Measurements from ENCODE around the gene MAP1LC3C. TPM values are rescaled to one million over a fixed set of nuclear protein-coding genes. Genes with fewer than 3 reads are reported as not detected.

Gene MAP1LC3C
- total and polyA plus RNA-seq, 2 experiments from 2014 or later, result 0.36 TPM; not detected in 1

- Histone ChIP-seq H3K4me1 (ENCODE audit: insufficient read depth) (peaks cover 8% of the 10 kb centered on the region), H3F3A (ENCODE audit: insufficient read depth) (no peaks in the 10 kb centered on the region), H3K79me2 (ENCODE audit: insufficient read depth) (no peaks in the 10 kb centered on the region), H3K36me3 (ENCODE audit: low read depth) (no peaks in the 10 kb centered on the region), H3K27ac (no peak overlapping the region), H3K9me3 (ENCODE audit: low read depth) (no peaks in the 10 kb centered on the region), H3K27me3 (replicated peaks; ENCODE audit: insufficient read depth) (no peaks in the 10 kb centered on the region), H3K4me2 (ENCODE audit: unreplicated experiment) (no peak overlapping the region), H4K20me1 (ENCODE audit: insufficient read depth) (no peaks in the 10 kb centered on the region), H3K9ac (no peak overlapping the region), H3K4me3 (no peak overlapping the region), H3K9me2 (ENCODE audit: insufficient read depth) (no peaks in the 10 kb centered on the region), H2AFZ (no peak overlapping the region)
- in situ Hi-C loops (cut with MboI), result no loop called here
- WGBS, 2 experiments (ENCODE audit: low coverage in 1 of 2, low lambda C conversion rate in 2 of 2, missing lambda C conversion rate in 2 of 2), result 25 to 33% methylated on average over 6 of the region's 6 CpGs
- TF ChIP-seq EZH2 (IDR thresholded peaks at IDR 0.05; ENCODE audit: insufficient read depth, poor library complexity, severe bottlenecking) (no peak), EZH2phosphoT487 (IDR thresholded peaks at IDR 0.05; ENCODE audit: insufficient read depth, low read depth) (no peak)
- DNase-seq, result peak; percentile 45
Measured at GRCh38 chr1:241972703-241973369, 26.1 kb downstream of the MAP1LC3C start.

- Histone ChIP-seq H3K27ac (no peak overlapping the region), H3K9me3 (ENCODE audit: low read depth) (no peaks in the 10 kb centered on the region), H3K4me3 (no peak overlapping the region), H4K20me1 (ENCODE audit: insufficient read depth) (no peaks in the 10 kb centered on the region), H3K36me3 (ENCODE audit: low read depth) (no peaks in the 10 kb centered on the region), H3K4me1 (ENCODE audit: insufficient read depth) (peaks cover 8% of the 10 kb centered on the region), H3K4me2 (ENCODE audit: unreplicated experiment) (no peak overlapping the region), H3F3A (ENCODE audit: insufficient read depth) (no peaks in the 10 kb centered on the region), H2AFZ (no peak overlapping the region), H3K9ac (no peak overlapping the region), H3K27me3 (replicated peaks; ENCODE audit: insufficient read depth) (no peaks in the 10 kb centered on the region), H3K9me2 (ENCODE audit: insufficient read depth) (no peaks in the 10 kb centered on the region), H3K79me2 (ENCODE audit: insufficient read depth) (no peaks in the 10 kb centered on the region)
- WGBS, 2 experiments (ENCODE audit: low coverage in 1 of 2, low lambda C conversion rate in 2 of 2, missing lambda C conversion rate in 2 of 2), result 22 to 23% methylated on average over 4 of the region's 4 CpGs
- in situ Hi-C loops (cut with MboI), result no loop called here
- no peak for DNase-seq
- no peak for TF ChIP-seq EZH2 (IDR thresholded peaks at IDR 0.05; ENCODE audit: insufficient read depth, poor library complexity, severe bottlenecking)
Measured at GRCh38 chr1:241968611-241969010, 30.3 kb downstream of the MAP1LC3C start.

DNA sequence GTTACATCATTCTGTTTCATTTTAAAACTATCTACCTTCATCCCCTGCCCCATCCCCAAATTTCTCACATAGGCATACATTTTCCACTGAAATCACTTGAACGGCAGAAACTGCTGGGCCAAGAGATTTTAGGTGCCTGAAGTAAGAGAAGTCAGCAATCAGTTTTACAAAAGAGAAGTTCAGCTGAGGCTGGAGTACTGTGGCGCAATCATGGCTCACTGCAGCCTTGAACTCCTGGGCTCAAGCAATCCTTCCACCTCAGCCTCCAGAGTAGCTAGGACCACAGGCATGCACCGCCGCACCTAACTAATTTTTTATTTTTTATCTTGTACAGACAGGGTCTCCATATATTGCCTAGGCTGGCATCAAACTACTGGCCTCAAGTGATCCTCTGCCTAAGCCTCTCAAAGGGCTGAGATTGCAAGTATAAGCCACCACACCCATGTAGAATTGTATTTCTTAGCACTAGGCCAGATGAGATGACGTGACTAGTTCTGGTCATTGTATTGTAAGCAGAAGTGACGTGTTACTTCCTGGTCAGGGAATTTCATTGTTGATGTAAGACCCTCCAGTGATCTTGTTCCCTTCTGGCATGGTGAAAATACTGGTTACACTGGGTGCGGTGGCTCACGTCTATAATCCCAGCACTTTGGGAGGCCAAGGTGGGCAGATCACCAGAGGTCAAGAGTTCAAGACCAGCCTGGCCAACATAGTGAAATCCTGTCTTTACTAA is 34.2 kb downstream of the MAP1LC3C start:
- in situ Hi-C loops (cut with MboI), result no loop called here

DNA sequence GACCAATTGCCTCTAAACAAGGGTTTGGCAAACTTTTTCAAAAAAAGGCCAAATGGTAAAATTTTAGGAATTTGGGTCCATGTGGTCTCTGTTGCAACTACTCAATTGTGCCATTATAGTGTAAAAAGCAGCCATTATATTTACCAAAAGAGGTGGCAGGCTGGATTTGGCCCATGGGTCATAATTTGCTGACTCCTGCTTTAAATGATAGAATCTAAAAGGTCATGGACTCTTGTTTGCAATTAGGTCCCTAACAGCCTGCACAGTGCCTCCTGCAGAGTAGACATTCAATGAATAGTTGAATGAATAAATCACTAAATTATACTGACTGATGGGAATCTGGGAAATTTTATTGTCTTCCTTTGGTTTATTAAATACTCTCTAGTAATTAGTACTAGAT is 35.2 kb downstream of the MAP1LC3C start:
- Histone ChIP-seq H4K20me1 (ENCODE audit: insufficient read depth) (no peaks in the 10 kb centered on the region), H3K9ac (no peak overlapping the region), H3K36me3 (ENCODE audit: low read depth) (no peaks in the 10 kb centered on the region), H3F3A (ENCODE audit: insufficient read depth) (no peaks in the 10 kb centered on the region), H3K27me3 (replicated peaks; ENCODE audit: insufficient read depth) (no peaks in the 10 kb centered on the region), H3K4me3 (no peak overlapping the region), H3K4me1 (ENCODE audit: insufficient read depth) (no peaks in the 10 kb centered on the region), H3K9me3 (ENCODE audit: low read depth) (no peaks in the 10 kb centered on the region), H3K9me2 (ENCODE audit: insufficient read depth) (no peaks in the 10 kb centered on the region), H3K79me2 (ENCODE audit: insufficient read depth) (no peaks in the 10 kb centered on the region), H3K27ac (no peak overlapping the region), H3K4me2 (ENCODE audit: unreplicated experiment) (no peak overlapping the region), H2AFZ (no peak overlapping the region)
- in situ Hi-C loops (cut with MboI), result no loop called here
- TF ChIP-seq EZH2phosphoT487 (IDR thresholded peaks at IDR 0.05; ENCODE audit: insufficient read depth, low read depth) (no peak), EZH2 (IDR thresholded peaks at IDR 0.05; ENCODE audit: insufficient read depth, poor library complexity, severe bottlenecking) (no peak)
- no peak for DNase-seq

More for the DNA sequence above, 34.2 kb downstream of the MAP1LC3C start:
- DNase-seq, result no peak
- H3K79me2 ChIP-seq (ENCODE audit: insufficient read depth), result no peaks in the 10 kb centered on the region
- no peaks in the 10 kb centered on the region for H3F3A ChIP-seq (ENCODE audit: insufficient read depth)
- no peak overlapping the region for H3K4me3 ChIP-seq
- no peak overlapping the region for H2AFZ ChIP-seq
- H3K9me2 ChIP-seq (ENCODE audit: insufficient read depth), result no peaks in the 10 kb centered on the region
- H4K20me1 ChIP-seq (ENCODE audit: insufficient read depth), result no peaks in the 10 kb centered on the region
- TF ChIP-seq EZH2 (IDR thresholded peaks at IDR 0.05; ENCODE audit: insufficient read depth, poor library complexity, severe bottlenecking) (no peak), EZH2phosphoT487 (IDR thresholded peaks at IDR 0.05; ENCODE audit: insufficient read depth, low read depth) (no peak)
- H3K36me3 ChIP-seq (ENCODE audit: low read depth), result no peaks in the 10 kb centered on the region
- no peak overlapping the region for H3K9ac ChIP-seq
- no peaks in the 10 kb centered on the region for H3K4me1 ChIP-seq (ENCODE audit: insufficient read depth)
- WGBS, 2 experiments (ENCODE audit: low coverage in 1 of 2, low lambda C conversion rate in 2 of 2, missing lambda C conversion rate in 2 of 2), result 85 to 86% methylated on average over 8 of the region's 8 CpGs
- no peak overlapping the region for H3K4me2 ChIP-seq (ENCODE audit: unreplicated experiment)
- H3K27me3 ChIP-seq (replicated peaks; ENCODE audit: insufficient read depth), result no peaks in the 10 kb centered on the region
- H3K9me3 ChIP-seq (ENCODE audit: low read depth), result no peaks in the 10 kb centered on the region
- H3K27ac ChIP-seq, result no peak overlapping the region
